ENCODE data around the gene RNF167.

- no peak for TF ChIP-seq HDGF (IDR thresholded peaks at IDR 0.05; ENCODE audit: borderline replicate concordance)
- TF ChIP-seq NFRKB (IDR thresholded peaks at IDR 0.05), result no peak
- no peak for TF ChIP-seq SP1 (IDR thresholded peaks at IDR 0.05)
- no peak for TF ChIP-seq PKNOX1 (IDR thresholded peaks at IDR 0.05)
- TF ChIP-seq LEF1 (IDR thresholded peaks at IDR 0.05; ENCODE audit: borderline replicate concordance), result no peak
- TF ChIP-seq BHLHE40 (IDR thresholded peaks at IDR 0.05; ENCODE audit: borderline replicate concordance), result no peak
These were observed 2.5 kb upstream of the RNF167 start for GRCh38 chr17:4937553-4937952.

Measured in HEK293T (cell line).